ENCODE data around the gene SEMA3F. TPM values are rescaled to one million over a fixed set of nuclear protein-coding genes. Genes with fewer than 3 reads are reported as not detected.

Gene SEMA3F
- total RNA-seq, 1 experiment from 2014 or later = 69.6 TPM

DNA sequence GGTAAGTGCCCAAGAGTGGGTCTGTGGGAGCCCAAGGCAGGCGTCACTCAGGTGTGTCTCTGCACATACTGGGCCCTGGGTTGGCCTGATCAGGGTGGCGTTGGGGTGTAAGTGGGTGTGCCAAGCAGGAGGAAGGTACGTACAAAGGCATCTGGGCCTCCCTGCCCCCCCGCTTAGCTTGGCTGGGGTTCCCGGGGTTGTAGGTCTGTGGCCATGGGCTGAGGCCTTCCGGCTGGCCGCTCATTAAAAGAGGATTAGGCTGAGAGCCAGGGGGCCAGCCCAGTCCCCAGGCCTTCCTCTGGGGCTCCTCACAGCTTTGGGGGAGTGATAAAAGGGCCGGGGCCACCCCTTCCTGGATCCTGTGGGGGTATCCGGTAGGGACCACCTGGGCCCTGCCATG, 13.3 kb downstream of the SEMA3F start:
- no TSS peak for BruUV-seq (replicated peaks)
- DNase-seq (ENCODE audit: low read depth, low spot score) (no peak), ATAC-seq (no peak)
- Histone ChIP-seq H3K36me3 (ENCODE audit: control insufficient read depth, insufficient read depth, low read length) (no peaks in the 10 kb centered on the region), H3K4me1 (ENCODE audit: control insufficient read depth, insufficient read depth, low read length) (peaks cover 93% of the 10 kb centered on the region), H3K27ac (ENCODE audit: low read length) (peak overlapping the region; percentile 82), H3K9me3 (ENCODE audit: control insufficient read depth, insufficient read depth, low read depth, low read length) (no peaks in the 10 kb centered on the region), H3K27me3 (ENCODE audit: control insufficient read depth, insufficient read depth, low read length) (no peaks in the 10 kb centered on the region), H3K4me3 (ENCODE audit: low read depth in 2 of 2, low read length in 2 of 2) (no peak overlapping the region)
- POLR2A ChIA-PET = no interaction called here
- in situ Hi-C loops (cut with HindIII; ENCODE audit: low pct_unique_long_range_greater_than_20kb, low sequenced_read_pairs) (no loop called here), intact Hi-C loops (cut with micrococcal nuclease; ENCODE audit: unreplicated experiment) (no loop called here)
- TF ChIP-seq REST (IDR thresholded peaks at IDR 0.05; ENCODE audit: insufficient read depth in 1 of 2, low read depth in 2 of 2, low read length in 1 of 2) (no peak), TCF7L2 (IDR thresholded peaks at IDR 0.05; ENCODE audit: low read depth, low read length) (no peak), SIN3A (IDR thresholded peaks at IDR 0.05; ENCODE audit: borderline replicate concordance, insufficient read depth, low read depth, low read length) (no peak), POLR2AphosphoS5 (IDR thresholded peaks at IDR 0.05; ENCODE audit: low read depth, low read length) (no peak), CTCF (IDR thresholded peaks at IDR 0.05) (no peak)
- CTCF ChIA-PET = no interaction called here

DNA sequence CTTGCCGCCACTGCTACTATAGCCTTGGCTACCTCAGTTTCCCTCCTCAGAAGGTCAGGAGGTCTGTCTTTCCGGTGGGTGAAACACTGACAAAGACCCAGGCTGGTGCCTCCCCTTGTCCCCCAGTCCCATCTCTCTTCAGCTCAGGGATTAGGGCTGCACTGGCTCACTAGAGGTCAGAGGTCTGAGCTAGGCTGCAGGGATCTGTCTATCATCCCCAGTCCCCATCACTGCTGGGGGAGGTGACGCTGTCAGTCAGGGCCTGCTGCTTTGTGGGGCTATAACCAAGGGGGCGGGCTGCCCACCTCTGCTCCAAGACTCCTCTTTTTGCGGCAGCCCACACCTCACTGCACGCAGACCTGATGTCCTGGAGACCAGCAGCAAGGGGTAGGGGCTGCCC, 13.7 kb downstream of the SEMA3F start:
- H3K36me3 ChIP-seq (ENCODE audit: control insufficient read depth, insufficient read depth, low read length) = no peaks in the 10 kb centered on the region
- no peak for TF ChIP-seq POLR2AphosphoS5 (IDR thresholded peaks at IDR 0.05; ENCODE audit: low read depth, low read length)
- no peak for TF ChIP-seq REST (IDR thresholded peaks at IDR 0.05; ENCODE audit: insufficient read depth in 1 of 2, low read depth in 2 of 2, low read length in 1 of 2)
- no peak for TF ChIP-seq CTCF (IDR thresholded peaks at IDR 0.05)
- no peak for TF ChIP-seq SIN3A (IDR thresholded peaks at IDR 0.05; ENCODE audit: borderline replicate concordance, insufficient read depth, low read depth, low read length)
- no peak for TF ChIP-seq TCF7L2 (IDR thresholded peaks at IDR 0.05; ENCODE audit: low read depth, low read length)
- intact Hi-C loops (cut with micrococcal nuclease; ENCODE audit: unreplicated experiment) = no loop called here
- H3K27ac ChIP-seq (ENCODE audit: low read length) = peak overlapping the region; percentile 82
- H3K4me1 ChIP-seq (ENCODE audit: control insufficient read depth, insufficient read depth, low read length) = peaks cover 89% of the 10 kb centered on the region
- no peaks in the 10 kb centered on the region for H3K9me3 ChIP-seq (ENCODE audit: control insufficient read depth, insufficient read depth, low read depth, low read length)
- no peak overlapping the region for H3K4me3 ChIP-seq (ENCODE audit: low read depth in 2 of 2, low read length in 2 of 2)
- DNase-seq (ENCODE audit: low read depth, low spot score) (no peak), ATAC-seq (no peak)
- in situ Hi-C loops (cut with HindIII; ENCODE audit: low pct_unique_long_range_greater_than_20kb, low sequenced_read_pairs) = no loop called here
- no peaks in the 10 kb centered on the region for H3K27me3 ChIP-seq (ENCODE audit: control insufficient read depth, insufficient read depth, low read length)
- POLR2A ChIA-PET = no interaction called here
- BruUV-seq (replicated peaks) = no TSS peak
- CTCF ChIA-PET = no interaction called here
